Hematopoietic multipotent progenitor cell treated with erythropoietin and hydrocortisone succinate and interleukin-3 and kit ligand, for 6 days (in vitro differentiated cells): Measurements from ENCODE around the gene LAMC3.

ENCODE experiments used
- DNase-seq: peaks from one replicate; pipeline ENCODE4 v3.0.0-alpha.2; 2015

Gene LAMC3

DNA sequence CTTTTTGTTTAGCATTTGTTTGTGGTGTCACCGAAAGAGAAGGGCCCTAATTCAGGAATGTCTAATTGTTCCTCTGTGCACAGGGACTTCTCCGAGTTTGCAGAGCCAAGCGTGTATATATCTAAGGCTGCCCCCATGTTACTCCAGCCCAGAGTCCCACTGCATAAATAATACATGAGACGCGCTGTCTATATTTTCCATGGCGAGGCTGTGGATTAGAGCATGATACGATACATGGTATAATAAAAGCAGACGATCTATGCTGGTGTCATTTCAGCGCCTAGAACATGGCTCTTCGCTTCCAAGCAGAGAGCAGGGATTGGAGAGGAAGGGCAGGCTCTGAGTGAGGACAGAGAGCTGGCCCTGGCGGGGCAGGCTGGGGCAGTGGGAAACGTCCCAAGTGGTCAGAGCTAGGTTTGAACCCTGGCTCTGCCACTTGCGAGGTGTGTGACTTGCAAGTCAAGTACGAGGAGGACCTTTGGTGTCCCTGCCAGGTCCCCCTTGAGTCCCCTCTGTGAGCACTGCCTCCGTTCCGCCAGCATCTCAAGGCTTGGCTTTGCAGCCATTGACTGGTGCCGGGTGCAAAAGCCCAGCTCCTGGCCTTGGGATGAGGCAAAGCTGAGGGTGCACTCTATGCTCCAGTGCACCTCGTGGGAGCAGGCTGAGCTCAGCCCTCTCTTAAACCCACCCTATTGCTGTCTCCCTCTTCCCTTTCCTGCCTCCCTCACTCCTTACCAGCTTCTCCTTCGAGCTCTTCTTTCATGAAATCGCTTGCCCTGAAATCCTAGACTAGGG lies 29.2 kb upstream of the LAMC3 start:
- DNase-seq = no peak

DNA sequence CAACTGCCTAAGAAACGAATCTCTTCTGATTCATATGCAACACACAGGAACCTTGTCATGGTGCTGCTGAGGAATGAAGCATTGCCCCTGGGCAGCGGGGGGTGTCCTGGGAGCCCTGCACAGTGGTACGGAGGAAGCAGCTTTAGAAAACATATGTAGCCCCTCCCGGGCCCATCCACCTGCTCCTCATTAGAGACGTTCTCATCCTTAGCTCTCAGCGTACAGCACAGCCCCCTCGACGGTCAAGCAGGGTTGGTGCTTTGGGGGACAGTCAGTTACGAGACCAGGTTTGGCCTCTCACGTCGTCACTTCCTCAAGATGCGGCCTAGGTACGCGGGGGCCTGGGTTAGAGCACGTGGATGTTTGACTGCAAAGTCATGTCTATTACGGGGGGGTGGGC lies 28.4 kb upstream of the LAMC3 start:
- DNase-seq = no peak

DNA sequence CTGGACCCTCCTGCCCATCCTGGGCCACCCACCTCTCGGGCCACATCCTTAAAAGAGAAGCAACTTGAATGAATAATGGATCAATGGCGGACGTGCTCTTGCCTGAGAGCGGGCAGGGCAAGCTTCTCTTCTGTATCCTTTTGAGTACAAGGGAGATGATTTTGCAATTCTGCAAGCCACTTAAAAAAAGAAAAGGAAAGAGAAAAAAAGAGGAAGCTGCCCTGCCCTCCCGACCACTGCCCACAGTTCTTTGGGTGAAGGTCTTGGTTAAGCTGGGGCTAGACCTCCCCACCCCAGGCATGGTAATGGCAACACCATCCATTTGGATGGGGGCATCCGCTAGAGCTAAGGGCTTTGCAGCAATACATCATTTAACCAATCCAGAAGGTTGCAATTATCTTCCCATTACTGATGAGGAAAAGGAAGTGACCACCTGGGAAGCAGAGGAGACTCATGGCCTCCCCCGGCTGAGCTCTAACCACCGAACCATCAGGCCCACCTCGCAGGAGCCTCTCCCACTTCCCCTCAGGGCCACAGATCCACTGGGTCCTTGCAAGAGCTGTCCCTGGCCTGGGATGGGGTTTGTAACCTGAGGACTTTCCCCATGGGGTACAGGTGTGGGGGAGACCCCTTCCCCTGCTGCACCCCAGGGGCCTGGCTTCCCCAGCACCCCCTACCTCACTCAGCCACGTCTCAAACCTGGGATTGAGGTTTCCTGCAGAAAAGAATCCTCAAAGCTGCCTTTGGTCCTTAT lies 27.8 kb upstream of the LAMC3 start:
- DNase-seq = peak; percentile 43

DNA sequence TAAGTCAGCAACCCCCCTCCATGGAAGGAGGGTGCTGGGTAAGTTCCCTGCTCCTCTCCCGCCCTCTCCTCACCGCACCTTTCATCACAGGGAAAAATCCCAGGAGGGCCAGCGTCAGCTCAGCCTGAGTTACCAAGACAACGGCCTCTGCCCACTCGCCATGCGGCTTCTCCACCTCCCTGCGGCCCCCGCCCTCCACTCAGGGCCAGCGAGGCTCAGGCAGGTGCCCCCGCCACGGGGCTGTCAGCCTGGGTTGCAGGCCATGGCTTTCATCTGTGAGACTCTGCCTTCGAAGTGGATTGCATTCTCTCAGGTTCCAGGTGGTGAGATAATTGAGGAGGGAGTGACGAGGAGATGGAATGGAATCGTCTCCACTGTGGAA lies 27.2 kb upstream of the LAMC3 start:
- DNase-seq = no peak

DNA sequence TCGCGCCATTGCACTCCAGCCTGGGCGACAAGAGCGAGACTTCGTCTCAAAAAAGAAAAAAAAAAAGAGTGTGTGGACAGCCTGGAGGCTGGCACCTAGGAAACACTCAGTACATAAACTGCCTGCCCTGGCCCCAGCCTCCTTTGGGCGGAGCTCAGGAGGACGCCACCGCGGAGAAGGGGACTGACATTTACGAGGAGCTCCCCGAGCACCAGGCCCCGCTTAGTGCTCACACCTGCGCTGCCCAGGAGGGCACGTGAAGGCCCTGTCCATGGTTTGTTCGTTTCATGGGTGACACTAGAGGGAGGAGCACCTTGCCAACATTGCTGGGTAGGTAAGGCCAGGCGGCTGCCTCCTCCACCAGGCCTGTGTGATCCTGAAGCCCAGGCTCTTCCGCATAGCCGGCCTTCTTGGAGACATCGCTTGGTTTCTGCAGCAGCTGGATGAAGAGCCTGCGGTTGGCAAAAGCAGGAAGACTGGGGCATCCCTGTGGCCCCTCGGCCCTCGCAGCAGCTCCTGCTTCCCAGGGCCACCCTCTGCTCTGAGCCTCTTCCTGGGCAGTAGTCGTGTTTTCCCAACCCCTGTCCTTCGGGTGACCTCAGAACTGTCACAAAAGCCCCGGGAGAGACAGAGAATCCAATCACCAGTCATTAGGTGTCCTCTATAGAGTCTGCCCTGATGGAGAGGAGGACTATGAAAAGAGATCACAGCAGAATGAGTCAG lies 26.2 kb upstream of the LAMC3 start:
- no peak for DNase-seq

DNA sequence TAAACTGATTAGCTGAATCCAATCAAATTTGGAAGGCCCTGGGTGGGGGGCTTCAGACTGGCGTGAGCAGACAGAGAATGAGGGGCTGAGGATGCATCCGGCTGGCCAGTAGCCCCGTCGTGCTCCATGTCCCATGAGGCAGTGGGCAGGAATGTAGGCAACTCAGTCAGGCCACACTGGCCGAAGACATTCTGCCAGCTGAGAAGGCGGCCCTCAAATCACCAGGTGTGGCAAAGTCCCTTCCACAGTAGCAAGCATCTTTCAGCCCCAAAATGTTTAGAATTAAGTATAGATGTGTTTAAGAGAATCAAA lies 25.7 kb upstream of the LAMC3 start:
- DNase-seq = no peak

DNA sequence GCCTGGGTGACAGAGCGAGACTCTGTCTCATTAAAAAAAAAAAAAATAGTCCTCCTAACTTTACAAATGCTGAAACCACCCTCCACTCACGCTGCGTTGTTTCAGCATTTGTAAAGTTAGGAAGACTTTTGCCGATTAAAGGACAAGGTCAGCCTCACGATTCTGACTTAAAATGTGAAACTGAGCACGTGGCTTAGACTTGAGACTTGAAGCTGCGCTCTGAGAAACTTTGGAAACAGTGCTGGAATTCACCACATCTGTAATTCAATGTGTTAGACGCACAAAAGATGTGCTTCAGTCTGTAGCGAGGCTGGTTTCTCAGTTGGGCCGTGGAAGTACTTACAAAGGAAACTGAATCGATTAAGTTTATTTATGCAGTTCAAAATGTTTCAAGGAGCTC lies 25.0 kb upstream of the LAMC3 start:
- DNase-seq = no peak

DNA sequence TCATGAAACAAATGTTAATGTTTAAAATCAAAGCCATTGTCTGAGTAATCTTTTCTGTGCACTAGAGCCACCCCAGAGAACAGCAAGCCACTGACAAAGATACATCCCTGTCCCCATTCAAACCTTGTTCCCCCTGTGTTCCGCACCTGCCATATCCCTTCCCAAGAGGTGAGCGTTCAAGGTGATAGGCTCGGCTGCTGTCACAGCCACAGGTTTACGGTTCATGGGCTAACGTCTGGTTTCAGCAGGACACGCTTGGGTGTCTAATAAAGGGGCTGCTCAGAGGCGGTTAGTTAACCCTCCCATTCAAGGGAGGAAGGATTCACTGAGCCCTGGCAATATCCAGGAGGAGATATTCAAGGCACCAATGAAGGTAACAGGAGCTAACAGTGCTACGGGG lies 24.5 kb upstream of the LAMC3 start:
- DNase-seq = no peak

DNA sequence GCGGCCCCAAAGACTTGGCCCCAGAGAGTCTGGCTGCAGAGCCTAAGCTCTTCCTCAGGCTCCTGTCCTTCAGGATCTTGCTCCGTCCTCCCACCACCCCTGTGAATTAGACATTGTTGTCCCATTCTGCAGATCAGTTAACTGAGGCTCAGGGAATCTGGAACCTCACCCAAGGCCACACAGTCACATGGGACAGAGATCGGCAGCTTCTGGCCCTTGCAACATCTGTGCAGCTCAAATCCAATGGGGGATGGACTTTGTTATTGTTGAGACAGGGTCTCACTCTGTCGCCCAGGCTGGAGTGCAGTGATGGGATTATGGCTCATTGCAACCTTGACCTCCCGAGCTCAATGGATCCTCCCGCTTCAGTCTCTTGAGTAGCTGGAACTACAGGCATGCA lies 23.9 kb upstream of the LAMC3 start:
- DNase-seq = no peak

DNA sequence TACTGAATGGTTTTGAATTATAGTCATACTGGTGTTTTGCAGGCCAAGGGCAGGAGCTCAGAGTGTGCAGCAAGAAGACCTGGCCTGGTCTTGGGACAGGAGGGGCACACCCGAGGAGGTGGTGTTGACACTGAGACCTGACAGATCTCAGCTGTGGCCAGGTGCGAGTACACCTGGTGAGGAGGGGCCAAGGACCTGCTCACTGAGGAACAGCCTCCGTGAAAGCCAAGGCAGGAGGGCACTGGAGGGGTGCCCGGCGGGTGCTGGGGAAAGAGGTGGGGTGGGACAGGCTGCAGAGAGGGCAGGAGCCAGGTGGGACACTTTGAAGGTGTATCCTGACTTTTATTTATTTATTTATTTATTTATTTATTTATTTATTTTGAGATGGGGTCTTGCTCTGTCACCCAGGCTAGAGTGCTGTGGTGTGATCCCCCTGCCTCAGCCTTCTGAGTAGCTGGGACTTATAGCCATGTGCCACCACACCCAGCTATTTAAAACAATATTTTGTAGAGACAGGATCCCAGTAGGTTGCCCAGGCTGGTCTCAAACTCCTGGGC lies 23.3 kb upstream of the LAMC3 start:
- no peak for DNase-seq

DNA sequence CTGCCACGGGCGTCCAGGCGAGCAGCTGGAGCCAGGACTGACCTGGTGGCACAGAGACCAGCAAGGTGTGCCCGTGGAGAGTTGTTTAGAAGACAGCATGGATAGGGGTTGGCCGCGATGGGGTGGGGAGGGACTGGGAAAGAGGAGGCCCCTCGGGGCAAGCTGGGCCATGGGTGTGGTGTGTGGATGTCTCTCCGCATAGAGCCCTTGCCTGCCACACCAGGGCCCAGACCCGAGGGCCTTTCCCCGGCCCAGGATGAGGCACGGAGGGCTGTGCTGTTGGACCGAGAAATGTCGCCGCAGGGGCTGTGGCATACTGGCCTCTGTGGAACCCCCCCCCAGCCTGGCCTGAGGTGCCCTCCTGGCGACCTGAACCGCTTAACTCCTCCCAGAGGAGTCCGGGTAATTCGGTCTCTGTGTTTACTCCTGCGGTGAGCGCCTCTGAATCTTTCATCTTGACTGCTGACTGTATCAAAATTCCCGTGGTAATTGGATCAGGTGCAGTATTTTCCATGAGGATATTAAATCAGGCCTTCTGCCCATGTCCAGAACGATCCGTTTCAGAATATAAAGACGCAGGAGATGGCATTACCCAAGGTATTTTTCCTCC lies 22.5 kb upstream of the LAMC3 start:
- no peak for DNase-seq

DNA sequence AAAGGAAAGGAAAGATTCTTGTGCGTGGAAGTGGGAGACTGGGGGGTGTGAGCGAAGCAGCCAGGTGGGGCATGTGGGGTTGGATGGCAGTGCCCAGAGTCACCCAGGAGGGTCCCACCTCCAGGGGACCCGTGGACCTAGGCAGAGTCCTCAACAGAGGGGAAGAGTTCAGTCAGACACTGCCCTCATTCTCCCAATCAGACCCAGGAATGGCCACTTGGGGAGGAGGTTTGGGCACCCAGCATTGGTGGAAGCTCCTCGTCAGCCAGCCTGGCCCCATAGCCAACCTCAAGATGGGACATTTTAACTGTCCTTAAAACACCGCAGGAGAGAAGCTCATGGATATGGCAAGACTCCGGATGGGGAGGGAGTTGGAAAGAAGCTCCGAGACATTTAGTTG lies 21.9 kb upstream of the LAMC3 start:
- DNase-seq = no peak

DNA sequence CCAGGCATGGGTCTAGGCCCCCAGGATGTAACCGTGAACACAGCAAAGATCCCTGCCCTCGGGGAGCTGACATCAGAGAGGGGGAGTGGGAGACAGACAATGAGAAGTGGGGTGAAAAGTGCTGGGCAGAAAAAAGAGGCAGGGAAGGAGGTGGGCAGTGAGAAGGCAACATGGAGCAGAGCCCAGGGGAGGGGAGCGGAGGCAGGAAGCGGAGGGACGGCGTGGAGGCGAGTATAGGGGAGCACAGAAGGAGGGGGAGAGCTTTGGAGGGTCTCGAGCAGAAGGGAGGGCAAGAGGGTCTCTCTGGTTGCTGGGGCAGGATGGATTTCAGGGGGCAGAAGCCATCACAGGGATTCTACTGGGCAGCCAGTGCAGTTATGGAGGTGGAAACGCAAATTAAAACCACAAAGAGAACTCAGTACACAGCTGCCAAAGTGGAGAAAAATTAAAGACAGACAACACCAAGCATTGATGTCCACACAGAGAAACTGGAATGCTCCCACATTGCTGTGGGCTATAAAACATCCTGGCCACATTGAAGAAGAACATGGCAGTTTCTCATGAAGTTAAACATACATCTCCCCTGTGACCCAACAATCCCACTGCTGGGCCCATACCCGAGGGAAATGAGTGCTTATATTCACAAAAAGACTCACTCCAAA lies 21.1 kb upstream of the LAMC3 start:
- no peak for DNase-seq

DNA sequence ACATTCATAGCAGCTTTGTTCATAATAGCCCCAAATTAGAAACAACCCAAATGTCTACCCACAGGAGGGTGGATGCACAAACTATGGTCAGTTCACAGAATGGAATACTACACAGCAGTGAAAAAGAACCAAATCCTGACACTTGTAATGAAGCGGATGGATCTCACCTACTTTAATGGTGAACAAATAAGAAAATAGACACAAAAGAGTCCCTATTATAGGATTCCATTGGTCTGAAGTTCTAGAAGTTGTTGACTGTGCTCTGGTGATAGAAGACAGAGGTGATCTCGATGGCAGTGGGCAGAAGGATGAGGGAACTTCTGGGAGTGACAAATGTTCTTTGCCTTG lies 20.6 kb upstream of the LAMC3 start:
- DNase-seq = no peak

DNA sequence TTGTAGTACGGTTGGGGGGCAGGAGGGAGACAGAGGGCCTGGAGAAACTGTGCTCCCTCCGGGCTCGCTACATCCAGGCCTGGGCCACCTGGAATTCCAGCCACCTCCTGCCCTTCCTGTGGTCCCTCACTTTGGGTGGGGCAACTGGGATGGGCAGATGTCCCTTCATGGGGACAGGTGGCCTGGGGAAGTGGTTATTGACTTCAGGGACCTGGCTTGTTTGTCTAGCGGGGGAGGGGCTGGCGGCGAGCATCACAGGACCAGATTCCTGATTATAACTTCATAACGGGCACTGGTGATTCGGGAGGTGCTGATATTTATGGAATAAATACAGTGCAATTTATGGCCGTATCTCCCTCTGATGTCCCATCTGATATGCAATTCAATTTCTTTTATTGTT lies 20.1 kb upstream of the LAMC3 start:
- no peak for DNase-seq

DNA sequence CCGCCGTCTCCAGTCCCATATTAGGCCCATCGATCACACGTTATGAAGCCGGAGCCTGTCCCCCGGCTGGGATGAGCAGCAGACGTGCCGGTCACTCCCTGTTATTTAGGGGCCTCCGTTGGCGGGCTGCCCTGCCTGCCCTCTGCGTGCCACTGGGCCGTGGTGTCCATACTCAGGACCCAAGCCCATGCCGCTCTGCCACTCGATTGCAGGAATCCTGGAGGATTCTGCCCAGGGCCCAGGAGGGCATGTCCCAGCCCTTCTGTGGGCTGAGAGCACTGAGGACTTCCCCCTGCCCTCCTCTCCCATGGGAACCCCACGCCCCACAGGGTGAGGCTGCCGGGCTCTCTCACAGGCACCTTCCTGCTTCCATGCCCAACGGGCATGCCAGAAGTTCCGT lies 19.6 kb upstream of the LAMC3 start:
- DNase-seq = no peak

DNA sequence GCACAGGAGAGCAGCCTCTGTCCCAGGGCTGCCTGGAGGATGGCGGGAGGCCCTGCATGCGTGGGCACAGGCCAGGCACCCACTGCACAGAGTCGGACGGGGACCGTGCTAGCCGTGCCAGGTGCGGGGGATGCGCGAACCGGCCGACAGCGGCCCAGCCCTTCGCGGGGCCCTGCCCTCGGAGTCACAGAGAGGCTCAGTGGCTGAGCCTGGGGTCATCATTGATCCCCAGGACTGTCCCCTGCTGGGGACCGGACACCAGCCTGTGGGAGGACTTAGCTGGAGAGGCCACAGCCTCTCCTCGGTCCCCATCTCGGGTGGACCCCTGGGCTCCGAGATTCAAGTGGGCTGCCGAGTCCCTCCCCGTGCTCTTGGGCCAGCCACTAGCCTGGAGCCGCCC lies 19.1 kb upstream of the LAMC3 start:
- no peak for DNase-seq

DNA sequence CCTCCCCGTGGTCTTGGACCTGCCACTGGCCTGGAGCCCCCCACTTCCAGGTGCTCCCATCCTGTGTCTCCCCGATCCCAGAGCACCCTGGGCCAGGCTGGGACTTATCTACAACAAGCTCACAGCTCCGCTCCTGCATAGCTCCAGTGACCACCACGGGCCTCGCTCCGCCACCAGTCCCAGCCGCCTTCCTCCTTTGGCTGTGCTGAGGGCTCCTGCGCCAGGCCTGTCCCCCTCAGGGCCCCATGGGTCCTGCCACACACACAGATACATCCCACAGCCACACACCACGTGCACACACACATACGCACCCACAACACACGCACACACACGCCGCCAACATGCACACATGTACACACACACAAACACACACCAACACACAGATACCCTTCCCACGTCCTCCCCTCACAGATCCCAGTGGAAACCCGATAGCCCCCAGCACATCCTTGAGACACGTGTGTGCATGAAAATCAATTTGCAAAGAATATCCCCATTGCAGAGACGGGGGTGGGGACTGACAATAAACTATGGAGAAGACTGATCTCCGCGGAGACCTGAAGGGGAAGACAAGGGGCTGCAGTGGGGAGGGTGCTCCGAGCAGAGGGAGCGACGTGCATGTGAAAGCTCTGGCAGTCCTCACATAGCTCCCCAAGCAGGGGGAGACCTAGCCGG lies 18.5 kb upstream of the LAMC3 start:
- DNase-seq = no peak

DNA sequence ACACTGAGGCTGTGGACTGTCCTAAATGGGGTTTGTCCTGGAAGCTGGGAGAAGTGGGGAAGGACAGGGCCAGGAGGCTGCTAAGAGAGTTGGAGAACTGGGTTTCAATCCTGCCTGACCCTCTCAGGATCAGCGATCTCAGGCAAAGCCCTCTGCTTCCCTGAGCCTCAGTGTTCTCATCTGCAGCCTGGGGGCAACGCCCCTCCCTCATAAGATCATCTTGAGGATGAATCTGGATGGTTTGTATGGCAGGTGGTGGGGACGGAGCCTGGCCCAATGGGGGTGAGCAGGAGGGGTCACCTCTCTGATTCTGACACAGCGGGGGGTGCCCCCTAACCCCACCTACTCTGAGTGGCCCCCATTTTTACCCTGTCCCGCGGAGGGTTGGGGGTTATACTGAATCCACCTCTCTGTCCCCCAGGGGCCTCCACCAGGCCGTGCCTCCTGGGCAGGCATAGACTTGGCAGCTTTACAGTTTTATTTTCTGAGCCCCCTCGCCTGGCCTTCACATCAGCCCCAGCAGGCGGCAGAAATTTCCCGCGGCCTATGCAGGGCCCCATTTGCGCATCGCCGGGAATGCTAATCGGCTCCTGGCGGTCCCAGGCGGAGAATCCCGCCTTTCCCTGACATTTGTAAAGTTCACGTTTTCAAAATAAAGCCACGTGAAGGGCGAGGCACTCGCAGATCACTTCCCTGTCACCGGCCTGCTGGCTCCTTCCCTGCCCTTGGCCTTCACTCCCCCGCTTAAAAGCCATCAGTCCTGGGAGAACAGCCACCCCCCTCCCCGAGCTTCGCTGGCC lies 17.8 kb upstream of the LAMC3 start:
- no peak for DNase-seq

DNA sequence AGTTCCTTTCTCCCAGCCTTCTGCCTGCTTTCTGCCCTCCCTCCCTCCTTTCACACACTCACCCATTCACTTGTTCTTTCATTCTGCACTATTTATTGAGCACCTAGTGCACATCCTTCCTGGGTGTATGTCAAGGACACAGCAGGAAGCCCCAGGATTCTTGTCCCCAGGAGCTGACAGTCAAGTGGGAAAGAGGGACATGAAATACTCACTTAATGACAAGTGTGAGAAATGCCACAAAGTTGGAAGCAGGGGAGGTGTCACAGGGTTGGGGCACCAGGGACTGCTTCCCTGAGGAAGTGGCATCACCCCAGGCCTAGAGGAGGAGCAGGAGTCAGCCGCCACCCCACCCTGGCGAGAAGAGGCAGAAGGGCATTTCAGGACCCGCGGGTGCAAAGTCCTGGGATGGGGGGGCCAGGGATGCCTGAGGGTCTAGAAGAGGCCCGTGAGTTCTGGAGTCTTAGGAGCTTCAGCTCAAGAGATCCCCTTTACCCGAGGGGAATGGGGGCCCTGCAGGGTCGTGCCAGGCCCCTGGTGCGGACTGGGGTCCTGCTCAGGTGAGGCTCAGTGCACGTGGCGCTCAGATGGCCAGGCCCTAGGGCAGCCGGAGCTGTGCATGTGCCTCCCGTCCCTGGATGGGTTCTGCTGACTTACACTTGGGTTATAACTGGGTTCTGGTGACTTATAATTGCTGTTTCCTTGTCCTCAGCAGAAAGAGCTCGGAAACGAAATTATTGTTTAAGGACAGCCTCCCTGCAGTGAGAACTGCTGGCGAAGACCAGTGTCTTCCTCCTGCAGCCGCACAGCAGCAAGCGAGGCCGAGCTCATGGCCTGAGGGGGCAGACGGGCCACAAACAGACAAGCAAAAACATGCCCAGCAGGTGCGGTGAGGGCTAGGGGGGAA lies 16.9 kb upstream of the LAMC3 start:
- DNase-seq = no peak

DNA sequence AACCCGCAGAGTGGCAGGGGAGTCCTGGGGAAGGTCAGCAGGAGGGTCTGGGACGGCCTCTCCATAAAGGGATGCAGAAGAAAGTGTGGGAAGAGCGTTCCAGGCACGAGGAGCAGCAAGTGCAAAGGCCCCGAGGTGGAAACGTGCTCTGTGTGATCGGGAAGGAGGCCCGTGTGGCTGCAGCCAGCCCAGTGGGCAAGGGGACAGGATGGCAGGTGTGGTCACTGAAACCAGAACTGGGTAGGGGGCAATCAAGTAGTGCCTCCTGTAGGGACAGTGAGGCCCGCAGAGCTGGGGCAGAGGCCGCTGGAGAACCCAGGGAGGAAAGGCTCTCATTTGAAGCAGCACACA lies 16.3 kb upstream of the LAMC3 start:
- DNase-seq = no peak
